Mammary epithelial cell (primary cell): Measurements from ENCODE around the gene CPSF4.

Source experiments
- EZH2 ChIP-seq: IDR thresholded peaks from 2 replicates; pipeline ENCODE4 v1.6.1; 2012; ENCODE audit warnings: low read length, inconsistent platforms, borderline replicate concordance
- TF ChIP-seq, protein P1 (sequence below), 2 donors: IDR thresholded peaks in 1 of 2; conservative IDR thresholded peaks in 1 of 2; 2 replicates each; pipeline ENCODE4 v1.5.1; 2011 to 2012; ENCODE audit warnings: inconsistent platforms in 2 of 2, low read length in 2 of 2, mild to moderate bottlenecking in 2 of 2, control low read depth in 1 of 2, low read depth in 1 of 2; ENCODE audit not compliant: insufficient read depth in 1 of 2; ENCODE audit errors: extremely low read depth in 1 of 2

DNA sequence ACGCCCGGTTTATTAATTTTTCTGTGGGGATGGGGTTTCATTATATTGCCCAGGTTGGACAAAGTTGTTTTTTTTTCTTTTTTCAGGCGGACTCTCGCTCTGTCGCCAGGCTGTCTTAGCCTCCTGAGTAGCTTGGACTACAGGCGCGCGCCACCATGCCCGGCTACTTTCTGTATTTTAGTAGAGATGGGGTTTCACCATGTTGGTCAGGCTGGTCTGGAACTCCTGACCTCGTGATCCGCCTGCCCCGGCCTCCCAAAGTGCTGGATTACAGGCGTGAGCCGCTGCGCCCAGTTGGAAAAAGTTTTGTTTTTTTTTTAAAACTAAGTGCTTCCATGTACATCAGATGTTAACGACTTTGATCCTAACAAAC is 61.9 kb downstream of the CPSF4 start:
- TF ChIP-seq, protein P1, sequence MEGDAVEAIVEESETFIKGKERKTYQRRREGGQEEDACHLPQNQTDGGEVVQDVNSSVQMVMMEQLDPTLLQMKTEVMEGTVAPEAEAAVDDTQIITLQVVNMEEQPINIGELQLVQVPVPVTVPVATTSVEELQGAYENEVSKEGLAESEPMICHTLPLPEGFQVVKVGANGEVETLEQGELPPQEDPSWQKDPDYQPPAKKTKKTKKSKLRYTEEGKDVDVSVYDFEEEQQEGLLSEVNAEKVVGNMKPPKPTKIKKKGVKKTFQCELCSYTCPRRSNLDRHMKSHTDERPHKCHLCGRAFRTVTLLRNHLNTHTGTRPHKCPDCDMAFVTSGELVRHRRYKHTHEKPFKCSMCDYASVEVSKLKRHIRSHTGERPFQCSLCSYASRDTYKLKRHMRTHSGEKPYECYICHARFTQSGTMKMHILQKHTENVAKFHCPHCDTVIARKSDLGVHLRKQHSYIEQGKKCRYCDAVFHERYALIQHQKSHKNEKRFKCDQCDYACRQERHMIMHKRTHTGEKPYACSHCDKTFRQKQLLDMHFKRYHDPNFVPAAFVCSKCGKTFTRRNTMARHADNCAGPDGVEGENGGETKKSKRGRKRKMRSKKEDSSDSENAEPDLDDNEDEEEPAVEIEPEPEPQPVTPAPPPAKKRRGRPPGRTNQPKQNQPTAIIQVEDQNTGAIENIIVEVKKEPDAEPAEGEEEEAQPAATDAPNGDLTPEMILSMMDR (conservative IDR thresholded peaks at IDR 0.05 in 1 of 2, IDR thresholded peaks at IDR 0.05 in 1 of 2; ENCODE audit: extremely low read depth in 1 of 2, insufficient read depth in 1 of 2, low read depth in 1 of 2, low read length in 2 of 2) = no peak
- TF ChIP-seq EZH2 = no peak
